ENCODE data around the gene TBXAS1.

The TBXAS1 gene

GRCh38 chr7:139984642-139985539 lies 155.8 kb downstream of the TBXAS1 start:
- no peak for DNase-seq

DNA sequence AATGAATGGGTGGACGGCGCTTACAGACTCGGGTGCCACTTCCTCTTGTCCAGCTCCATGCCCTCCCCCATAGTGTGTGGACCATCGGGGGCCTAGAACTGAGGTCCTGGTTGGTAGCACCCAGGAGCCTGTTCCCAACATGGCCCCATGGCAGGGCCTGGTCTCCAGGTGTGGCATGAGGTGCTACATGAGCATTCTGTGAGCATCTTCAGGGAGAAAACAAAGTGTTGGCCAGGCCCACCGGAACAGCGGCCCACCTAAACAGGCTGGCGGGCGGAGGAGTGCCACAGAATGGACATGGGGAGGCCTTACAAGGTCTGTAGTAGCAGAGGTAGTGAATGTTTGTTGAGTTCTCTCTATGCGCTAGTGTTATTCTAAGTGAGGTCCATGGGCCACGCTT lies 156.7 kb downstream of the TBXAS1 start:
- no peak for DNase-seq

DNA sequence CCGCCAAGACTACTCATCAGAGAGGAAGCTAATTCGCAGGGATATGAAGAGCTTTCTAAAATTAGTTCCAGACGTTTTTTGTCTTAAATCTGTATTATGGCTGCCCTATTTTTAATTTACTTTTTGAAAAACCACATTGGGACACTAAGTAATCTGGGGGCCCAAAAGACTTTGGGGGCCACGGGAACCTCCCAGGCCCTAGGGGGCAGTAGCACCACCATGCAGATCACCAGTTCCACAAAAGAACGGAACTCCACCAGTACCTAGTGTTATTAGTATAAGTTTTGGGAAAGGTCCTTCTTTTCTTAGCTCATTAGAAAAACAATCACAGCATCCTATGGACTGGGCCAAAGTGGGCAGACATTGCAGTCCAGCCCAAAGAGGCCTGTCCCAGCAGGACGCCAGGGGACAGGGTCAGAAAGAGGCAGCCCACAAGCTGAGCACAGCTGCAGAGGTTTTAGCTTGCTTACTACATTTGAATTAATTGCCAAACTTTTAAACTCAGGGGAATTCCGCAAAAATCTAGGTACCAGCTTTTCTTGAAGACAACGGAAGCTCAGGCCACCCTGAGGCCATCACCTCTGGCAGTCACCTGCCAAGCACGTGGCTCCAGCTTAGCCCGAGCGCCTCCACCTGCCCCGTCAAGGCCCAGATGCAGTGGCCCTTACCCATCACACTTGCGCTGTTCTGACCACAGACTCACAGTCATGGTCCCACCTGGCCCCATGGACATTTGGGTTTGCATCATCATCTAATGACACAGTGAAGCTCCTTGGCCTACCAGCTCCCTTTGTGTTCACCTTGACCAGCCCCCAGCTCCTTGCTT lies 158.8 kb downstream of the TBXAS1 start:
- no peak for DNase-seq

DNA sequence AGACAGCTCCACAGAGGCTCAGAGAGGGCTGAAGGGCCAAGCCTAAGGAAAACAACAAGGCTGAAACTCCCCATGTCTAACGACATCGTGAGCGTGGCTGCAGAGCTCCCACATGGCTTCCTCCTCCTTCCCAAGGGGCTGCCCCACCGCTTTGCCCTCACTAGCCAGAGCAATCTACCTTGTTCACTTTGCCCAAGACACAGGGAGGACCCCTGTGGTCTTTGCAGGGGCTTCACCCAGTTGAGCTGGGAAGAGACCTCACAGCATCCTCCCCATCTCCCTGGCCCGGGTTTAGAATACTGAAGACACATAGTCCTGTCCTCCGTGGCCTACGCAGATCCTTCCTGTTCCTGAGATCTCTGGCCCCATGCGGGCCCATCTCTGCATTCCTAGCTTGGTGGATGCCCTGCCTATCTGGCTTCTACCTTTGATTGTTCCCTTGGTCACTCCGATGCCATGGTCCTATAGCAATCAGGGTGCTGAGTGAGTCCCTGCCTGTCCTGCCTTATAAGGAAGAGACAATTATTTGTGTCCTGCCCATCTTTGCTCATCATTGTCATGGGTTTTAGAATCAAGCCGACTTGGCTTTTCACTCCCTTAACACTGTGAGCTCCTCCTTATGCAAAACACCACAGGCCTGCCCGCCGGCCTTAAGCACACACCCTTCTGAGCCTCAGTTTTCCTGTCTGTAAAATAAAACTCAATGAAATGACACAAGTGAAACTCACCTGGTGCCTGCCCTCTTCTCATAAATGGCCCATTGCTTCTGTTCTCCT lies 160.5 kb downstream of the TBXAS1 start:
- DNase-seq = no peak

- DNase-seq = no peak
Observed at GRCh38 chr7:139990142-139990535, 161.1 kb downstream of the TBXAS1 start.

GRCh38 chr7:139990571-139991268 lies 161.7 kb downstream of the TBXAS1 start:
- no peak for DNase-seq

GRCh38 chr7:139991269-139991666 lies 162.2 kb downstream of the TBXAS1 start:
- no peak for DNase-seq

- DNase-seq = no peak
Observed at GRCh38 chr7:139991911-139992310, 162.8 kb downstream of the TBXAS1 start.

DNA sequence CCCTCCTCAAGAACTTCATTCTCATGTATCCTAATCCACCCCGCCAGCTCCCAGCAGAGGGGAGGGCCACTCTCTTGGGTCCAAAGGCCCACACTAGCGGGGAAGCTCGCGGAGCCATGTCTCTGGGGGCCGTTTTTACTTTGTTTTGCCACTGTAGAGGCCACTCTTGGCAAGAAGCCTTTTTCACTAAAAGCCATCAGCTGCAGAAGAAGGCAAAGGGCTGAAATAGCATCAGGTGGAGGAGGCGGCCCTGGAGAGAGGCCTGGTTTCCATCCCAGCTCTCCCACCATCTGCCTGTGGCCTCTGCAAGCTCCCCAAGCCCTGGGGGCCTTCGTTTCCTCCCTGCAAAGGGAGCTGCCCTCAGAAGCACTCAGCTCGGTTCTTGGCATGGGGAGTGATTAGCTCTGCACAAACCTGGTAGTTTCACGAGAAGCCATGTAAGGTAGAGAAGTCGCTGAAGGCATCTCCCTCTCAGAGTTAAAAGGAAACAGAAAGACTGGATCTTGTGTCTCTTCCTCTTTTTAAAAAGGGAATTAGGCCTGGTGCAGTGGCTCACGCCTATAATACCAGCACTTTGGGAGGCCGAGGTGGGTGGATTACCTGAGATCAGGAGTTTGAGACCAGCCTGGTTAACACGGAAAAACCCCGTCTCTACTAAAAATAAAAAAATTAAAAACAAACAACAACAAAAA lies 163.4 kb downstream of the TBXAS1 start:
- no peak for DNase-seq

- no peak for DNase-seq
Observed at GRCh38 chr7:139993169-139993568, 164.1 kb downstream of the TBXAS1 start.

- DNase-seq = no peak
Observed at GRCh38 chr7:139993592-139993991, 164.5 kb downstream of the TBXAS1 start.

- no peak for DNase-seq
Observed at GRCh38 chr7:139994356-139994755, 165.3 kb downstream of the TBXAS1 start.

GRCh38 chr7:139995017-139995915 lies 166.2 kb downstream of the TBXAS1 start:
- DNase-seq = no peak

- no peak for DNase-seq
Observed at GRCh38 chr7:139998572-139998971, 169.5 kb downstream of the TBXAS1 start.

DNA sequence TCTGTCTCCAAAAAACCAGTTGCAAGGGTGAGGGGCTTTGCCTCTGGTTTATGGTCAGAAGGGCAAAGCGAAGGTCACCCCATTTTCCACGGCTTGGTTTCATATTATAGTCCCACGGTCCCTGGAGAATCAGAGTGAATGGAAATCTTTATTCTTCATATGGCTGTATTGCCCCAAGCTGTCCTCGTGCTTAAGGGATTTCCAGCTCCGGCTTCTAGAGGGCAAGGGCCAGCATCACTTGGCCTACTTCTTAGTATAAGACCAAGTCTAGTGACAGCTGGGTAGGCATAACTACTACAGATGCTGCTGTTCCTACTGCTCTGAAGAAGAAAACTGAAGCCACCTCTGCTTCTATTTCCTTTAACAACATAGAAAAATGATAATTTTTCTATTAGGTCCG lies 170.5 kb downstream of the TBXAS1 start:
- no peak for DNase-seq

- no peak for DNase-seq
Observed at GRCh38 chr7:140000666-140001268, 171.7 kb downstream of the TBXAS1 start.

DNA sequence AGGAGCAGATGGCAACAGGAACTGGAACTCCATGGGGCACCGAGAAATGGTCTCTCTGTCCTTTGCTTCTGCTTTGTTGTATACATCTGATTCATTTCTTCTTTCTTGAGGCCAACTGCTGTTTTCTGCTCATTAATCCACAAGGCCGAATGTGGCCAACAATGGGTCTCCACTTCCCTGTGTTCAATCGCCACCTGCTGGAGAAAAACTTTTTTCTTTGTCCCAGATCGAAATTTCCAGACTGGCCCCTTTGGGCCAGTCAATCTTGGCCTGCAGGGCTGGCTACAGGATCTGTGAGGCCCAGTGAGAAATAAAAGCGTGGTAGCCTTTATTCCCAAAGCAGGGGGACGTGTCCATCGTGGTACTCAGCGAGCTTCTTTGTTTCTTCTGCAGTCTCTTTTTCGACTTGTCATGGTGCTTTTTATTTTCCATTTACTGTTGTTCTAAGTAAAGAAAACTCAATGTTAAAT lies 174.9 kb downstream of the TBXAS1 start:
- peak; percentile 40 for DNase-seq

GRCh38 chr7:140004672-140005071 lies 175.6 kb downstream of the TBXAS1 start:
- DNase-seq = no peak

DNA sequence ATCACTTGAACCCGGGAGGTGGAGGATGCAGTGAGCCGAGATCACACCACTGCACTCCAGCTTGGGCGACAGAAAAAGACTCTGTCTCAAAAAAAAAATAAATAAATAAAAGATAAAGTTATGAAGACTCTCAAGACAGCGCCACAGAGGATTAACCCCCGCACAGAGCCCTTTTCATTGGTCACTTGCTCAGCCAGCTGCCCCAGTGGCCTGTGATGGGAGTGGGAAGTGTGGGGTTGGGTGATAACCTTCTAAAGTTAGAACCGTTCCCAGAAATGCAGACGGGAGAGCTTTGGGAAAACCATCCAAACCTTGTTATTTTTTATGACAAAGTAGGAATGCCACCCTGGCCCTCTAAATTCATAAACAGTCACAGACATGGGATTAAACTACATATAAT lies 176.3 kb downstream of the TBXAS1 start:
- no peak for DNase-seq
